Measurements from ENCODE around the gene DPF1.
"Not testable (repeated sequence)": the region's sequence is repeated elsewhere in the genome, so short reads cannot be mapped to it uniquely, and the experiment has no call there.

Gene DPF1

GRCh38 chr19:38250821-38251563 is 27.0 kb upstream of the DPF1 start:
- DNase-seq (ENCODE audit: low read depth), result no peak

GRCh38 chr19:38250428-38250820 is 26.4 kb upstream of the DPF1 start:
- no peak for DNase-seq (ENCODE audit: low read depth)

- DNase-seq (ENCODE audit: low read depth), result no peak
Measured at GRCh38 chr19:38248421-38248820, 24.4 kb upstream of the DPF1 start.

- DNase-seq (ENCODE audit: low read depth), result no peak
Measured at GRCh38 chr19:38247734-38248268, 23.8 kb upstream of the DPF1 start.

GRCh38 chr19:38247126-38247525 is 23.1 kb upstream of the DPF1 start:
- no peak for DNase-seq (ENCODE audit: low read depth)

GRCh38 chr19:38245826-38246498 is 21.9 kb upstream of the DPF1 start:
- DNase-seq (ENCODE audit: low read depth), result no peak

GRCh38 chr19:38243279-38243673 is 19.3 kb upstream of the DPF1 start:
- DNase-seq (ENCODE audit: low read depth), result no peak

GRCh38 chr19:38239816-38240215 is 15.8 kb upstream of the DPF1 start:
- no peak for DNase-seq (ENCODE audit: low read depth)

- DNase-seq (ENCODE audit: low read depth), result no peak
Measured at GRCh38 chr19:38234615-38235014, 10.6 kb upstream of the DPF1 start.

GRCh38 chr19:38233740-38234251 is 9.8 kb upstream of the DPF1 start:
- peak; percentile 37 for DNase-seq (ENCODE audit: low read depth)

GRCh38 chr19:38231918-38232317 is 7.9 kb upstream of the DPF1 start:
- no peak for DNase-seq (ENCODE audit: low read depth)

GRCh38 chr19:38230506-38231133 is 6.6 kb upstream of the DPF1 start:
- DNase-seq (ENCODE audit: low read depth), result not testable (repeated sequence)

GRCh38 chr19:38229585-38230073 is 5.6 kb upstream of the DPF1 start:
- DNase-seq (ENCODE audit: low read depth), result peak; percentile 35

GRCh38 chr19:38228491-38229439 is 4.7 kb upstream of the DPF1 start:
- no peak for DNase-seq (ENCODE audit: low read depth)

- no peak for DNase-seq (ENCODE audit: low read depth)
Measured at GRCh38 chr19:38228005-38228377, 4.0 kb upstream of the DPF1 start.

GRCh38 chr19:38227287-38228004 is 3.4 kb upstream of the DPF1 start:
- DNase-seq (ENCODE audit: low read depth), result no peak

GRCh38 chr19:38224863-38225218 is 819 bp upstream of the DPF1 start:
- not testable (repeated sequence) for DNase-seq (ENCODE audit: low read depth)

- DNase-seq (ENCODE audit: low read depth), result no peak
Measured at GRCh38 chr19:38223617-38224013, 407 bp downstream of the DPF1 start.

GRCh38 chr19:38223119-38223523 is 901 bp downstream of the DPF1 start:
- no peak for DNase-seq (ENCODE audit: low read depth)

- DNase-seq (ENCODE audit: low read depth), result no peak
Measured at GRCh38 chr19:38221919-38222830, 1.8 kb downstream of the DPF1 start.
